B cell (primary cell): ENCODE measurements around the gene PAK4. TPM values are rescaled to one million over a fixed set of nuclear protein-coding genes. Genes with fewer than 3 reads are reported as not detected.

Source experiments
- ATAC-seq: fragments of 200-7000 bp; cut with Tn5 transposase; one replicate; pipeline ENCODE4 v1.10.0; 2021; ENCODE audit warnings: low read depth, mild to moderate bottlenecking, moderate number of reproducible peaks, moderate library complexity
- CTCF ChIA-PET: fragments of 350-600 bp; sonication (Branson Sonifier 250); formaldehyde crosslinking; loops from one replicate; lab custom pipeline; 2021; ENCODE audit warnings: antibody characterized with exemption, inconsistent platforms; lab: Charles Lee
- POLR2A ChIA-PET: fragments of 350-600 bp; sonication (Branson Sonifier 250); formaldehyde crosslinking; loops from one replicate; lab custom pipeline; 2021; ENCODE audit warnings: antibody characterized with exemption; lab: Charles Lee
- DNase-seq: peaks from one replicate; pipeline ENCODE4 v3.0.0; 2013
- H2AFZ ChIP-seq: 2 replicates; pipeline ENCODE4 v1.6.1; 2012; ENCODE audit warnings: mild to moderate bottlenecking, low read depth, low read length; ENCODE audit not compliant: insufficient read depth, poor library complexity, severe bottlenecking
- H3K27ac ChIP-seq, 2 donors: 1 replicate in 1 of 2; 2 replicates in 1 of 2; pipeline ENCODE4 v1.5.1; 2012 to 2013; ENCODE audit warnings: low read length in 2 of 2, mild to moderate bottlenecking in 2 of 2, moderate library complexity in 1 of 2
- H3K27me3 ChIP-seq, 4 experiments: fragments of 200-600 bp in 1 of 4; sonication (generic) in 1 of 4; replicated peaks in 1 of 4; 1 replicate in 2 of 4; 2 replicates in 2 of 4; pipeline versions ENCODE4 v1.6.1 to v1.7.0; 2013 to 2016; ENCODE audit warnings: low read length in 3 of 4, mild to moderate bottlenecking in 2 of 4, mixed read lengths in 1 of 4, moderate library complexity in 1 of 4; ENCODE audit not compliant: insufficient read depth in 4 of 4, control insufficient read depth in 3 of 4; ENCODE audit errors: control extremely low read depth in 1 of 4
- H3K36me3 ChIP-seq, 2 experiments: replicated peaks in 1 of 2; 1 replicate in 1 of 2; 2 replicates in 1 of 2; pipeline versions ENCODE4 v1.6.1 to v1.7.1; 2013; ENCODE audit warnings: low read length in 1 of 2; ENCODE audit not compliant: insufficient read depth in 2 of 2, control insufficient read depth in 1 of 2; ENCODE audit errors: control extremely low read depth in 1 of 2, extremely low read depth in 1 of 2
- H3K4me1 ChIP-seq, 2 donors: fragments of 200-600 bp in 1 of 2; sonication (generic) in 1 of 2; 1 replicate in 1 of 2; 2 replicates in 1 of 2; pipeline versions ENCODE4 v1.5.1 to v1.6.1; 2013 to 2017; ENCODE audit warnings: low read length in 2 of 2; ENCODE audit not compliant: control insufficient read depth in 2 of 2, insufficient read depth in 2 of 2
- H3K4me2 ChIP-seq: replicated peaks from 2 replicates; pipeline ENCODE3; 2012; ENCODE audit warnings: mild to moderate bottlenecking, low read depth, low read length; ENCODE audit not compliant: poor library complexity, severe bottlenecking
- H3K4me3 ChIP-seq, 5 experiments: fragments of 200-600 bp in 1 of 5; sonication (generic) in 1 of 5; 1 replicate in 3 of 5; 2 replicates in 2 of 5; pipeline versions ENCODE4 v1.5.1 to v1.7.0; 2011 to 2016; ENCODE audit warnings: low read length in 4 of 5, mild to moderate bottlenecking in 4 of 5, low read depth in 2 of 5, control low read depth in 1 of 5, moderate library complexity in 1 of 5; ENCODE audit not compliant: insufficient read depth in 1 of 5; ENCODE audit errors: control extremely low read depth in 1 of 5, extremely low read depth in 1 of 5
- H3K79me2 ChIP-seq: fragments of 200-600 bp; sonication (generic); one replicate; pipeline ENCODE4 v1.6.0; 2016; ENCODE audit warnings: low read length; ENCODE audit not compliant: control insufficient read depth, insufficient read depth
- H3K9ac ChIP-seq: fragments of 200-600 bp; sonication (generic); 2 replicates; pipeline ENCODE4 v1.6.1; 2017; ENCODE audit warnings: mild to moderate bottlenecking, low read length, moderate library complexity
- H3K9me3 ChIP-seq, 3 donors: one replicate each; pipeline versions ENCODE4 v1.6.1 to v1.7.1; 2013; ENCODE audit warnings: low read length in 2 of 3; ENCODE audit not compliant: control insufficient read depth in 2 of 3, insufficient read depth in 1 of 3; ENCODE audit errors: control extremely low read depth in 1 of 3
- H4K20me1 ChIP-seq: 2 replicates; pipeline ENCODE4 v1.6.0; 2012; ENCODE audit warnings: mild to moderate bottlenecking, low read length; ENCODE audit not compliant: insufficient read depth, control insufficient read depth, poor library complexity, severe bottlenecking
- H3K27ac Mint-ChIP-seq: one replicate; pipeline ENCODE4 v1.8.0; 2021; ENCODE audit warnings: mixed read lengths
- H3K27me3 Mint-ChIP-seq: one replicate; pipeline ENCODE4 v1.8.0; 2021; ENCODE audit warnings: mixed read lengths
- H3K4me1 Mint-ChIP-seq: one replicate; pipeline ENCODE4 v1.8.0; 2021; ENCODE audit warnings: mixed read lengths
- H3K4me3 Mint-ChIP-seq: one replicate; pipeline ENCODE4 v1.8.0; 2021; ENCODE audit warnings: mixed read lengths
- H3K9me3 Mint-ChIP-seq: one replicate; pipeline ENCODE4 v1.8.0; 2022; ENCODE audit warnings: mixed read lengths; ENCODE audit not compliant: insufficient read depth
- CTCF ChIP-seq: fragments of 200-600 bp; IDR thresholded peaks from one replicate; pipeline ENCODE4 v1.8.0; 2022; ENCODE audit warnings: antibody characterized with exemption, mild to moderate bottlenecking
- EZH2 ChIP-seq: IDR thresholded peaks from 2 replicates; pipeline ENCODE4 v1.6.1; 2012; ENCODE audit warnings: borderline replicate concordance, low read depth, mild to moderate bottlenecking, moderate library complexity, low read length; ENCODE audit not compliant: insufficient read depth, poor library complexity, severe bottlenecking
- WGBS: methylation state at CpG from one replicate; pipeline ENCODE4 v1.1.5; 2013; ENCODE audit warnings: missing lambda C conversion rate; ENCODE audit not compliant: insufficient coverage; 5-methylcytosine and 5-hydroxymethylcytosine counted together
- intact Hi-C: fragments of 100-400 bp; cut with micrococcal nuclease; formaldehyde crosslinking; loops from one replicate; pipeline ENCODE4 v1.10.0; 2022
- polyA minus RNA-seq: library from RNA; depleted of rRNA, polyadenylated mRNA; stranded (reverse); fragments of >200 nt; gene quantifications from 2 replicates; pipeline ENCODE4 v1.2.3, GENCODE V29; 2012
- polyA plus RNA-seq: library from polyadenylated mRNA; depleted of rRNA; stranded (reverse); fragments of >200 nt; gene quantifications from 2 replicates; pipeline ENCODE4 v1.2.3, GENCODE V29; 2012
- total RNA-seq, 2 donors: library from RNA; stranded (reverse); fragments of 120-200 nt in 1 of 2; gene quantifications; 1 replicate in 1 of 2; 2 replicates in 1 of 2; pipeline versions ENCODE4 v1.2.3 to v1.2.4, GENCODE V29; 2013 to 2022

PAK4 gene
- total RNA-seq: 13.6 and 23.3 TPM in 2 replicates
- total RNA-seq (2013): 2.1 TPM
- polyA plus RNA-seq: 12.0 and 13.3 TPM in 2 replicates
- polyA minus RNA-seq: 3.8 and 4.9 TPM in 2 replicates

GRCh38 chr19:39125554-39126311, at the start of gene PAK4:
Gene PAK4 (plus strand): TSS chr19:39125786. CDS start chr19:39169554, 43,768 bp downstream.
- TF ChIP-seq EZH2: no peak
- TF ChIP-seq CTCF: no peak
- Histone ChIP-seq H3K36me3 (no peaks in the 10 kb centered on the region), H3K27ac (peak within 1 kb of the TSS; percentile 62 to 92), H3K9me3 (no peaks in the 10 kb centered on the region), H3K9ac (peak within 1 kb of the TSS; percentile 87), H3K4me2 (peak within 1 kb of the TSS; percentile 85), H4K20me1 (no peaks in the 10 kb centered on the region), H3K4me3 (peak within 1 kb of the TSS; percentile 63 to 84 (median 74)), H3K79me2 (peaks cover 35% of the 10 kb centered on the region), H3K4me1 (peaks cover 0 to 26% of the 10 kb centered on the region in 2 donors), H2AFZ (peak within 1 kb of the TSS; percentile 90), H3K27me3 (peaks cover 0 to 4% (median 2%) of the 10 kb centered on the region in 4 experiments)
- Mint-ChIP-seq H3K27ac (peak within 1 kb of the TSS; percentile 96), H3K9me3 (no peaks in the 10 kb centered on the region), H3K4me1 (peaks cover 47% of the 10 kb centered on the region), H3K4me3 (peak within 1 kb of the TSS; percentile 94), H3K27me3 (peaks cover 6% of the 10 kb centered on the region)
- POLR2A ChIA-PET: interaction anchor here (0.8 kb wide), 1 partner anchor 272 kb away, joined by 6 read pairs; no protein-coding TSS in a partner anchor
- CTCF ChIA-PET: no interaction called here
- DNase-seq (peak; percentile 95), ATAC-seq (peak; percentile 97)
- intact Hi-C loops: loop anchor here (1.0 kb wide), 4 partner anchors 216 to 407 kb away; partner anchors contain the start of genes EID2B and PLEKHG2
- WGBS: 4% methylated on average over 55 of the region's 64 CpGs

- H3K36me3 ChIP-seq: no peaks in the 10 kb centered on the region
- no peaks in the 10 kb centered on the region for H3K4me1 ChIP-seq
- ChIA-PET CTCF (no interaction called here), POLR2A (no interaction called here)
- DNase-seq (no peak), ATAC-seq (no peak)
- H3K4me2 ChIP-seq: no peak overlapping the region
- peaks cover 29% of the 10 kb centered on the region for H3K27me3 Mint-ChIP-seq
- WGBS: 94% methylated on average over 11 of the region's 11 CpGs
- H3K4me3 Mint-ChIP-seq: no peak overlapping the region
- H3K9me3 Mint-ChIP-seq: no peaks in the 10 kb centered on the region
- H4K20me1 ChIP-seq: no peaks in the 10 kb centered on the region
- no peak for TF ChIP-seq CTCF
- no peak for TF ChIP-seq EZH2
- peaks cover 4% of the 10 kb centered on the region for H3K4me1 Mint-ChIP-seq
- H3K9me3 ChIP-seq: peaks cover 0 to 2% (median 0%) of the 10 kb centered on the region in 3 donors
- H3K27ac Mint-ChIP-seq: no peak overlapping the region
- no peak overlapping the region for H3K27ac ChIP-seq
- no peaks in the 10 kb centered on the region for H3K79me2 ChIP-seq
- intact Hi-C loops: no loop called here
- H3K4me3 ChIP-seq: no peak overlapping the region
- peaks cover 0 to 20% (median 5%) of the 10 kb centered on the region in 4 experiments for H3K27me3 ChIP-seq
- no peak overlapping the region for H3K9ac ChIP-seq
- H2AFZ ChIP-seq: no peak overlapping the region
Measured at GRCh38 chr19:39077323-39077722, 48.3 kb upstream of the PAK4 start.
